HepG2 (cell line): ENCODE data around the gene ATXN2. TPM values are rescaled to one million over a fixed set of nuclear protein-coding genes. Genes with fewer than 3 reads are reported as not detected.

Source experiments
- CBFB ChIP-seq: sonication (generic); formaldehyde crosslinking; IDR thresholded peaks from 2 replicates; pipeline ENCODE4 v1.4.0; 2020; ENCODE audit warnings: missing genetic modification reagents
- CCAR2 ChIP-seq: fragments of 200-400 bp; formaldehyde crosslinking; optimal IDR thresholded peaks from 2 replicates; pipeline ENCODE3; 2018; ENCODE audit warnings: low read depth, mild to moderate bottlenecking, low read length, moderate library complexity
- GFI1 ChIP-seq: sonication (generic); formaldehyde crosslinking; IDR thresholded peaks from 2 replicates; pipeline ENCODE4 v1.5.0; 2020; ENCODE audit warnings: missing genetic modification reagents, mild to moderate bottlenecking, borderline replicate concordance
- IKZF4 ChIP-seq: sonication (generic); formaldehyde crosslinking; IDR thresholded peaks from 2 replicates; pipeline ENCODE4 v1.5.1; 2020; ENCODE audit warnings: borderline replicate concordance, mild to moderate bottlenecking, low read depth, missing genetic modification reagents; ENCODE audit errors: not compliant biosample characterization
- TBL1XR1 ChIP-seq: fragments of 150-350 bp; IDR thresholded peaks from 2 replicates; pipeline ENCODE4 v1.6.1; 2014; ENCODE audit warnings: borderline replicate concordance, low read length; ENCODE audit not compliant: partially characterized antibody
- TFAP4 ChIP-seq: sonication (generic); IDR thresholded peaks from 2 replicates; pipeline ENCODE4 v1.6.1; 2016; ENCODE audit warnings: low read depth, borderline replicate concordance
- YEATS4 ChIP-seq: sonication (generic); formaldehyde crosslinking; IDR thresholded peaks from 2 replicates; pipeline ENCODE4 v1.4.0; 2020; ENCODE audit warnings: missing genetic modification reagents, borderline replicate concordance
- ZNF12 ChIP-seq: sonication (generic); formaldehyde crosslinking; IDR thresholded peaks from 2 replicates; pipeline ENCODE4 v1.5.0; 2020; ENCODE audit warnings: missing genetic modification reagents
- ZNF335 ChIP-seq: sonication (generic); formaldehyde crosslinking; IDR thresholded peaks from 2 replicates; pipeline ENCODE4 v1.4.0; 2020; ENCODE audit warnings: missing genetic modification reagents
- ZNF431 ChIP-seq: sonication (generic); formaldehyde crosslinking; IDR thresholded peaks from 2 replicates; pipeline ENCODE4 v1.9.0; 2022; ENCODE audit warnings: missing genetic modification reagents, low read depth, mild to moderate bottlenecking, borderline replicate concordance
- ZXDC ChIP-seq: sonication (generic); formaldehyde crosslinking; IDR thresholded peaks from 2 replicates; pipeline ENCODE4 v1.5.0; 2020; ENCODE audit warnings: mild to moderate bottlenecking, missing genetic modification reagents
- polyA plus RNA-seq, 8 experiments: library from polyadenylated mRNA; depleted of rRNA in 3 of 8; stranded (reverse) in 7 of 8; unstranded in 1 of 8; fragments of >200 nt; fragmentation: Illumina TruSeq in 4 of 8; extraction: Trizol in 4 of 8; gene quantifications; 2 replicates each; pipeline versions ENCODE4 v1.2.1 to v1.2.3, GENCODE V29; 2011 to 2016; ENCODE audit warnings: low read depth in 4 of 8, missing spikeins in 1 of 8, mixed read lengths in 1 of 8; ENCODE audit not compliant: insufficient read depth in 1 of 8
- total RNA-seq, 5 experiments: library from RNA; depleted of rRNA; stranded (reverse); fragments of >200 nt; fragmentation: Illumina TruSeq; extraction: Trizol; gene quantifications; 2 replicates each; pipeline ENCODE4 v1.2.3, GENCODE V29; 2016; ENCODE audit warnings: low read depth in 1 of 5
- TF ChIP-seq, protein P1 (sequence below): sonication (generic); formaldehyde crosslinking; IDR thresholded peaks from 2 replicates; pipeline ENCODE4 v1.8.0; 2022; ENCODE audit warnings: mild to moderate bottlenecking, missing genetic modification reagents
- TF ChIP-seq, protein P2 (sequence below), 2 experiments: fragments of 450-650 bp in 1 of 2; sonication (generic) in 1 of 2; formaldehyde crosslinking in 1 of 2; IDR thresholded peaks; 2 replicates each; pipeline versions ENCODE4 v1.6.1 to v1.8.0; 2016 to 2022; ENCODE audit warnings: antibody characterized with exemption in 1 of 2, mild to moderate bottlenecking in 1 of 2, missing genetic modification reagents in 1 of 2

Gene ATXN2
- total and polyA plus RNA-seq, 2 of the 13 experiments (the other 11 are each of a cell fraction or from before 2014, with no cell fraction given) = 18.1 to 27.1 TPM

- TF ChIP-seq ZNF431 (CRISPR knock-in tag) (peak; percentile 60; the same call in 1 of the 2 replicates), IKZF4 (CRISPR knock-in tag) (no peak), ZXDC (CRISPR knock-in tag) (no peak), ZNF335 (CRISPR knock-in tag) (no peak), TBL1XR1 (peak; percentile 16), CBFB (peak; percentile 67; the same call in 1 of the 2 replicates), TFAP4 (no peak), YEATS4 (CRISPR knock-in tag) (peak; percentile 90; the same call in 1 of the 2 replicates), ZNF12 (CRISPR knock-in tag) (peak; percentile 85), CCAR2 (no peak), GFI1 (CRISPR knock-in tag) (0 out of 2 replicates have a peak, but pooled peaks have one; percentile 25)
- TF ChIP-seq, protein P1, sequence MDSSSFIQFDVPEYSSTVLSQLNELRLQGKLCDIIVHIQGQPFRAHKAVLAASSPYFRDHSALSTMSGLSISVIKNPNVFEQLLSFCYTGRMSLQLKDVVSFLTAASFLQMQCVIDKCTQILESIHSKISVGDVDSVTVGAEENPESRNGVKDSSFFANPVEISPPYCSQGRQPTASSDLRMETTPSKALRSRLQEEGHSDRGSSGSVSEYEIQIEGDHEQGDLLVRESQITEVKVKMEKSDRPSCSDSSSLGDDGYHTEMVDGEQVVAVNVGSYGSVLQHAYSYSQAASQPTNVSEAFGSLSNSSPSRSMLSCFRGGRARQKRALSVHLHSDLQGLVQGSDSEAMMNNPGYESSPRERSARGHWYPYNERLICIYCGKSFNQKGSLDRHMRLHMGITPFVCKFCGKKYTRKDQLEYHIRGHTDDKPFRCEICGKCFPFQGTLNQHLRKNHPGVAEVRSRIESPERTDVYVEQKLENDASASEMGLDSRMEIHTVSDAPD (CRISPR knock-in tag) = no peak
- TF ChIP-seq, protein P2, sequence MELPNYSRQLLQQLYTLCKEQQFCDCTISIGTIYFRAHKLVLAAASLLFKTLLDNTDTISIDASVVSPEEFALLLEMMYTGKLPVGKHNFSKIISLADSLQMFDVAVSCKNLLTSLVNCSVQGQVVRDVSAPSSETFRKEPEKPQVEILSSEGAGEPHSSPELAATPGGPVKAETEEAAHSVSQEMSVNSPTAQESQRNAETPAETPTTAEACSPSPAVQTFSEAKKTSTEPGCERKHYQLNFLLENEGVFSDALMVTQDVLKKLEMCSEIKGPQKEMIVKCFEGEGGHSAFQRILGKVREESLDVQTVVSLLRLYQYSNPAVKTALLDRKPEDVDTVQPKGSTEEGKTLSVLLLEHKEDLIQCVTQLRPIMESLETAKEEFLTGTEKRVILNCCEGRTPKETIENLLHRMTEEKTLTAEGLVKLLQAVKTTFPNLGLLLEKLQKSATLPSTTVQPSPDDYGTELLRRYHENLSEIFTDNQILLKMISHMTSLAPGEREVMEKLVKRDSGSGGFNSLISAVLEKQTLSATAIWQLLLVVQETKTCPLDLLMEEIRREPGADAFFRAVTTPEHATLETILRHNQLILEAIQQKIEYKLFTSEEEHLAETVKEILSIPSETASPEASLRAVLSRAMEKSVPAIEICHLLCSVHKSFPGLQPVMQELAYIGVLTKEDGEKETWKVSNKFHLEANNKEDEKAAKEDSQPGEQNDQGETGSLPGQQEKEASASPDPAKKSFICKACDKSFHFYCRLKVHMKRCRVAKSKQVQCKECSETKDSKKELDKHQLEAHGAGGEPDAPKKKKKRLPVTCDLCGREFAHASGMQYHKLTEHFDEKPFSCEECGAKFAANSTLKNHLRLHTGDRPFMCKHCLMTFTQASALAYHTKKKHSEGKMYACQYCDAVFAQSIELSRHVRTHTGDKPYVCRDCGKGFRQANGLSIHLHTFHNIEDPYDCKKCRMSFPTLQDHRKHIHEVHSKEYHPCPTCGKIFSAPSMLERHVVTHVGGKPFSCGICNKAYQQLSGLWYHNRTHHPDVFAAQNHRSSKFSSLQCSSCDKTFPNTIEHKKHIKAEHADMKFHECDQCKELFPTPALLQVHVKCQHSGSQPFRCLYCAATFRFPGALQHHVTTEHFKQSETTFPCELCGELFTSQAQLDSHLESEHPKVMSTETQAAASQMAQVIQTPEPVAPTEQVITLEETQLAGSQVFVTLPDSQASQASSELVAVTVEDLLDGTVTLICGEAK (IDR thresholded peaks at IDR 0.05) = no peak
- TF ChIP-seq, protein P2 (CRISPR knock-in tag; IDR thresholded peaks at IDR 0.05) = no peak; the same call in 1 of the 2 replicates
Measured at GRCh38 chr12:111405149-111405858, 193.8 kb downstream of the ATXN2 start (continued).
